ENCODE results near the gene SLC6A2. TPM values are rescaled to one million over a fixed set of nuclear protein-coding genes. Genes with fewer than 3 reads are reported as not detected.

SLC6A2 gene
- total and polyA plus RNA-seq, 2 experiments from 2014 or later, result 0.35 to 0.39 TPM

- no peak for ATAC-seq
- no peaks in the 10 kb centered on the region for H4K20me1 ChIP-seq (replicated peaks; ENCODE audit: insufficient read depth)
Measured at GRCh38 chr16:55687802-55688201, 32.0 kb downstream of the SLC6A2 start.

More at GRCh38 chr16:55687802-55688201, 32.0 kb downstream of the SLC6A2 start:
- Histone ChIP-seq H3K4me1 (ENCODE audit: insufficient read depth) (no peaks in the 10 kb centered on the region), H3K27me3 (ENCODE audit: insufficient read depth) (no peaks in the 10 kb centered on the region), H3K4me3 (no peak overlapping the region), H3K79me2 (replicated peaks; ENCODE audit: insufficient read depth) (no peaks in the 10 kb centered on the region), H3K36me3 (ENCODE audit: insufficient read depth) (no peaks in the 10 kb centered on the region), H3K27ac (ENCODE audit: low read depth) (no peak overlapping the region), H3K9me2 (ENCODE audit: insufficient read depth) (peaks cover 11% of the 10 kb centered on the region), H3K4me2 (no peak overlapping the region), H2AFZ (no peak overlapping the region), H3F3A (replicated peaks; ENCODE audit: low read depth) (no peaks in the 10 kb centered on the region)
- Mint-ChIP-seq H3K4me3 (no peak overlapping the region), H3K27me3 (ENCODE audit: insufficient read depth, low read depth, poor library complexity) (peaks cover 2% of the 10 kb centered on the region), H3K27ac (no peak overlapping the region), H3K9me3 (peaks cover 3% of the 10 kb centered on the region; the same call in 2 of the 3 replicates), H3K4me1 (peaks cover 12% of the 10 kb centered on the region; the same call in 2 of the 3 replicates), H3K36me3 (ENCODE audit: low read depth) (no peaks in the 10 kb centered on the region; the same call in 2 of the 3 replicates)
- no peak for TF ChIP-seq EZH2phosphoT487 (IDR thresholded peaks at IDR 0.05; ENCODE audit: unreplicated experiment)
- no peak for TF ChIP-seq ETS1 (IDR thresholded peaks at IDR 0.05)
- no peak for TF ChIP-seq POLR2AphosphoS5 (IDR thresholded peaks at IDR 0.05; ENCODE audit: low read depth)
- TF ChIP-seq REST (IDR thresholded peaks at IDR 0.05; ENCODE audit: unreplicated experiment), result no peak
- no peak for TF ChIP-seq CREB1 (CRISPR knock-in tag; IDR thresholded peaks at IDR 0.05; ENCODE audit: low read depth)
- no peak for TF ChIP-seq ZNF114 (CRISPR knock-in tag; IDR thresholded peaks at IDR 0.05)
- TF ChIP-seq NANOG (IDR thresholded peaks at IDR 0.05; ENCODE audit: borderline replicate concordance), result no peak
- TF ChIP-seq ZNF331 (CRISPR knock-in tag; IDR thresholded peaks at IDR 0.05; ENCODE audit: low read depth), result no peak
- TF ChIP-seq STAT1 (IDR thresholded peaks at IDR 0.05; ENCODE audit: unreplicated experiment), result no peak
- TF ChIP-seq CTCF (conservative IDR thresholded peaks at IDR 0.05; ENCODE audit: low read depth in 2 of 2), result no peak
- no peak for TF ChIP-seq JUNB (IDR thresholded peaks at IDR 0.05; ENCODE audit: unreplicated experiment)
- no peak for DNase-seq (ENCODE audit: low spot score)
